Astrocyte (in vitro differentiated cells and primary cell): ENCODE measurements around the gene GPI.

Source experiments
- CTCF ChIP-seq: IDR thresholded peaks from 2 replicates; pipeline ENCODE4 v1.5.1; 2011; ENCODE audit warnings: low read depth, mild to moderate bottlenecking, inconsistent platforms, low read length, moderate library complexity; ENCODE audit not compliant: insufficient read depth
- EZH2 ChIP-seq: IDR thresholded peaks from 2 replicates; pipeline ENCODE4 v1.6.1; 2012; ENCODE audit warnings: mild to moderate bottlenecking, low read length, inconsistent platforms; ENCODE audit not compliant: insufficient read depth

- TF ChIP-seq CTCF (no peak), EZH2 (no peak)
Observed at GRCh38 chr19:34370117-34370516, 5.1 kb downstream of the GPI start.
